ENCODE measurements around the gene PLXNB2.

DNA sequence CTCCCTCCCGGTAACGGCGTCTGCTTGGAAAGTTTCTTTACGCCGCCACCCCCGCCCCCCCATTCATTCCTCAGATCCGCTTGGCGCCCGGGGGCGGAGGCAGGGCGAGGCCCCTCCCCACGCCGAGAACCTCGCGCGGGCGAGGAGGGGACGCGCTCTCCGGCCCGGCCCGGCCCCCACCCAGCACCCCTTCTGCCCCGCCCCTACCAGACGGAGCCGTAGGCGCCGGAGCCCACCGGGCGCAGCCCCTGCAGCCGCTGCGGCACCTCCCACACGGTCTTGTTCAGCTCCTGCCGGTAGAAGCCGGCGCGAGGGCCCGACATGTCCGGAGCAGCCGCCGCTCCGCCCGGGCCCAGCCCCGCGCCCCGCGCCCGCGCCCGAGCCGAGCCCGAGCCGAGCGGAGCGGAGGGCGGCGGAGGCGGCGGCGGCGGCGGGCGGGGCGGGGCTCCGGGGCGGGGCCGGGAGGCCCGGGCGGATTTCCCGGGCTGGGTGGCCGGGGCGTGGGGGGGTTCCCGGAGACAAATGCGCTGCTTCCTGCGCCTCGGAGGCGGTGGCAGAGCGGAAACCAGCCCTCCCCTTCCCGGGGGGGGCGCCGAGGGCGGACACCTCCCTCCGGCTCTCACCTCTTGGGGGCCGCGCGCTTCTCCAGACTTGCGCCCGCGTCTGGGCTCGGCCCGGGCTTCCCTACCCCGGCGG, 37.3 kb downstream of the PLXNB2 start, which contains the start of gene MAPK11:
- TF ChIP-seq, protein P1, sequence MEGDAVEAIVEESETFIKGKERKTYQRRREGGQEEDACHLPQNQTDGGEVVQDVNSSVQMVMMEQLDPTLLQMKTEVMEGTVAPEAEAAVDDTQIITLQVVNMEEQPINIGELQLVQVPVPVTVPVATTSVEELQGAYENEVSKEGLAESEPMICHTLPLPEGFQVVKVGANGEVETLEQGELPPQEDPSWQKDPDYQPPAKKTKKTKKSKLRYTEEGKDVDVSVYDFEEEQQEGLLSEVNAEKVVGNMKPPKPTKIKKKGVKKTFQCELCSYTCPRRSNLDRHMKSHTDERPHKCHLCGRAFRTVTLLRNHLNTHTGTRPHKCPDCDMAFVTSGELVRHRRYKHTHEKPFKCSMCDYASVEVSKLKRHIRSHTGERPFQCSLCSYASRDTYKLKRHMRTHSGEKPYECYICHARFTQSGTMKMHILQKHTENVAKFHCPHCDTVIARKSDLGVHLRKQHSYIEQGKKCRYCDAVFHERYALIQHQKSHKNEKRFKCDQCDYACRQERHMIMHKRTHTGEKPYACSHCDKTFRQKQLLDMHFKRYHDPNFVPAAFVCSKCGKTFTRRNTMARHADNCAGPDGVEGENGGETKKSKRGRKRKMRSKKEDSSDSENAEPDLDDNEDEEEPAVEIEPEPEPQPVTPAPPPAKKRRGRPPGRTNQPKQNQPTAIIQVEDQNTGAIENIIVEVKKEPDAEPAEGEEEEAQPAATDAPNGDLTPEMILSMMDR (conservative IDR thresholded peaks at IDR 0.05; ENCODE audit: low read depth, low read length): no peak
- no peak for TF ChIP-seq POLR2A (IDR thresholded peaks at IDR 0.05; ENCODE audit: low read depth, low read length)
- TF ChIP-seq SMC3 (IDR thresholded peaks at IDR 0.05; ENCODE audit: low read depth, low read length): no peak
- no peak for TF ChIP-seq CEBPB (IDR thresholded peaks at IDR 0.05; ENCODE audit: low read depth, low read length)
- TF ChIP-seq, protein P2, sequence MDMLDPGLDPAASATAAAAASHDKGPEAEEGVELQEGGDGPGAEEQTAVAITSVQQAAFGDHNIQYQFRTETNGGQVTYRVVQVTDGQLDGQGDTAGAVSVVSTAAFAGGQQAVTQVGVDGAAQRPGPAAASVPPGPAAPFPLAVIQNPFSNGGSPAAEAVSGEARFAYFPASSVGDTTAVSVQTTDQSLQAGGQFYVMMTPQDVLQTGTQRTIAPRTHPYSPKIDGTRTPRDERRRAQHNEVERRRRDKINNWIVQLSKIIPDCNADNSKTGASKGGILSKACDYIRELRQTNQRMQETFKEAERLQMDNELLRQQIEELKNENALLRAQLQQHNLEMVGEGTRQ (IDR thresholded peaks at IDR 0.05; ENCODE audit: low read depth, low read length): no peak
- no peak for TF ChIP-seq MAFK (IDR thresholded peaks at IDR 0.05; ENCODE audit: low read depth, low read length)
